Adipocyte (in vitro differentiated cells): ENCODE results near the gene LMF1.

Source experiments
- DNase-seq: peaks from one replicate; pipeline ENCODE4 v3.0.0-alpha.2; 2015; ENCODE audit warnings: low read depth
- H3K27me3 ChIP-seq: replicated peaks from 2 replicates; pipeline ENCODE4 v1.7.0; 2013; ENCODE audit warnings: mild to moderate bottlenecking, low read length, moderate library complexity; ENCODE audit not compliant: control insufficient read depth, insufficient read depth
- H3K36me3 ChIP-seq: 2 replicates; pipeline ENCODE4 v1.7.0; 2013; ENCODE audit warnings: low read length, mild to moderate bottlenecking, moderate library complexity; ENCODE audit not compliant: control insufficient read depth, insufficient read depth, severe bottlenecking
- H3K4me1 ChIP-seq: 2 replicates; pipeline ENCODE4 v1.7.0; 2013; ENCODE audit warnings: mild to moderate bottlenecking, low read length, moderate library complexity; ENCODE audit not compliant: control insufficient read depth, insufficient read depth
- H3K4me3 ChIP-seq: 2 replicates; pipeline ENCODE4 v1.7.0; 2013; ENCODE audit warnings: mild to moderate bottlenecking, low read length, moderate library complexity
- H3K9ac ChIP-seq: 2 replicates; pipeline ENCODE4 v1.7.0; 2013; ENCODE audit warnings: mild to moderate bottlenecking, low read length, moderate library complexity
- H3K9me3 ChIP-seq: 2 replicates; pipeline ENCODE4 v1.7.0; 2013; ENCODE audit warnings: mild to moderate bottlenecking, low read length, moderate library complexity; ENCODE audit not compliant: control insufficient read depth

The LMF1 gene

GRCh38 chr16:908526-909155 is 62.1 kb downstream of the LMF1 start:
- Histone ChIP-seq H3K27me3 (no peaks in the 10 kb centered on the region), H3K9ac (no peak overlapping the region), H3K9me3 (no peaks in the 10 kb centered on the region), H3K4me3 (no peak overlapping the region), H3K4me1 (no peaks in the 10 kb centered on the region), H3K36me3 (peaks cover 34% of the 10 kb centered on the region)
- no peak for DNase-seq

GRCh38 chr16:907842-908241 is 62.9 kb downstream of the LMF1 start:
- peaks cover 34% of the 10 kb centered on the region for H3K36me3 ChIP-seq
- H3K4me3 ChIP-seq: no peak overlapping the region
- H3K9me3 ChIP-seq: no peaks in the 10 kb centered on the region
- no peak overlapping the region for H3K9ac ChIP-seq
- no peak for DNase-seq
- H3K27me3 ChIP-seq: no peaks in the 10 kb centered on the region
- H3K4me1 ChIP-seq: no peaks in the 10 kb centered on the region

GRCh38 chr16:907361-907760 is 63.4 kb downstream of the LMF1 start:
- no peak for DNase-seq
- Histone ChIP-seq H3K9ac (no peak overlapping the region), H3K36me3 (peaks cover 34% of the 10 kb centered on the region), H3K4me3 (no peak overlapping the region), H3K9me3 (no peaks in the 10 kb centered on the region), H3K4me1 (no peaks in the 10 kb centered on the region), H3K27me3 (no peaks in the 10 kb centered on the region)

DNA sequence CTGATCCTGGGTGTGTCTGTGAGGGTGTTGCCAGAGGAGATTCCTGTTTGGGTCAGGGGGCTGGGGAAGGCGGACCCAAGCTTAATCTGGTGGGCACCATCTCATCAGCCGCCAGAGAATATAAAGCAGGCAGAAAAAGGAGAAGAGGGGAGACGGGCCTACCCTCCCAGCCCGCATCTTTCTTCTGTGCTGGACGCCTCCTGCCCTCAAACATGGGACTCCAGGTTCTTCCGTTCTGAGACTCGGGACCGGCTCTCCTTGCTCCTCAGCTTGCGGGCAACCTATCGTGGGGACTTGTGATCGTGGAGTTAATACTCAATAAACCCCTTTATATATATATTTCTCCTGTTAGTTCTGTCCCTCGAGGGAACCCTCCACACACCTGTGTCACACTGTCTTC is 64.5 kb downstream of the LMF1 start:
- Histone ChIP-seq H3K4me3 (no peak overlapping the region), H3K9me3 (no peaks in the 10 kb centered on the region), H3K36me3 (peaks cover 34% of the 10 kb centered on the region), H3K9ac (no peak overlapping the region), H3K27me3 (no peaks in the 10 kb centered on the region), H3K4me1 (no peaks in the 10 kb centered on the region)
- no peak for DNase-seq

- no peak for DNase-seq
Measured at GRCh38 chr16:901715-902601, 68.8 kb downstream of the LMF1 start.

DNA sequence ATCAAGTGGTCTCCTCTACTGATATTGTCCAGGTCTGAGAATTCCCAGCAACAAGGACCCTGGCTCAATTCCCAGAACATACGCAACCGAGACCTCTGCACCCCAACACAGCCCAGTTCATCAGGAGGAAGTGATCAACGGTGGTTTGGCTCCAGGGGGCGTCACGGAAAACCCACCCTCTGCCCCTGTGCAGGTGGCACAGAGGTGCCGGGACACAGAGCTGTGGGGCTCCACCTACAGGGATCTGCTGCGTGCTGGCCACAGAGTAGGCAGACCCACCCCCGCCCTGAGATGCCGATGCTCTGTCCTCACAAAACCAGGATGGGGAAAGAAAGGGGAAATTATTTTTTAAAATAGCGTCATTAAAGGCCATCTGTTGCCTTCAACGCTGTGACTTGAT is 69.6 kb downstream of the LMF1 start:
- Histone ChIP-seq H3K36me3 (peaks cover 10% of the 10 kb centered on the region), H3K9me3 (no peaks in the 10 kb centered on the region), H3K4me3 (no peak overlapping the region), H3K4me1 (no peaks in the 10 kb centered on the region), H3K9ac (no peak overlapping the region), H3K27me3 (no peaks in the 10 kb centered on the region)
- no peak for DNase-seq

More at GRCh38 chr16:901715-902601, 68.8 kb downstream of the LMF1 start:
- H3K4me3 ChIP-seq: no peak overlapping the region
- H3K9ac ChIP-seq: no peak overlapping the region
- H3K27me3 ChIP-seq: no peaks in the 10 kb centered on the region
- peaks cover 16% of the 10 kb centered on the region for H3K36me3 ChIP-seq
- no peaks in the 10 kb centered on the region for H3K9me3 ChIP-seq
- H3K4me1 ChIP-seq: no peaks in the 10 kb centered on the region

GRCh38 chr16:900211-900610 is 70.6 kb downstream of the LMF1 start:
- Histone ChIP-seq H3K36me3 (peaks cover 2% of the 10 kb centered on the region), H3K4me3 (no peak overlapping the region)
- no peak for DNase-seq

DNA sequence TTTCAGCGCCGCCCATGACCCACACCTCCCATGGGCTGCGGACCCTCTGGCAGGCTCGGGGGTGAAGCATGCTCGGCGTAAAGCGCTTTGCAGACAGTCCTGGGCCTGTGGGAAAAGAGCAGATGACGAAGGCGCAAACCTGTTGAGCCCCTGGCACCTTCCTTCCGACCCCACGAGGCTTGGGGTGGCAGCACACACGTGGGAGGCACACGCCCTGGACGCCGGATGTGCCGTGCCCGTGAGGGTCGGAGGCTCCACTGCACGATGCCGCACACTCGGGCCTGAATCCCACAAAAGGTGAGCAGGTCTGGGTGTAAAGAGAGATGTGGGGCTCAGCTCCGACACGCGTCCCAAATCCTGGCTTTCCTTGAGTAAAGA is 71.1 kb downstream of the LMF1 start:
- Histone ChIP-seq H3K36me3 (no peaks in the 10 kb centered on the region), H3K9me3 (no peaks in the 10 kb centered on the region), H3K4me3 (no peak overlapping the region), H3K4me1 (no peaks in the 10 kb centered on the region), H3K9ac (no peak overlapping the region), H3K27me3 (no peaks in the 10 kb centered on the region)
- DNase-seq: no peak

More at GRCh38 chr16:900211-900610, 70.6 kb downstream of the LMF1 start:
- Histone ChIP-seq H3K4me1 (no peaks in the 10 kb centered on the region), H3K9ac (no peak overlapping the region), H3K27me3 (no peaks in the 10 kb centered on the region), H3K9me3 (no peaks in the 10 kb centered on the region)

DNA sequence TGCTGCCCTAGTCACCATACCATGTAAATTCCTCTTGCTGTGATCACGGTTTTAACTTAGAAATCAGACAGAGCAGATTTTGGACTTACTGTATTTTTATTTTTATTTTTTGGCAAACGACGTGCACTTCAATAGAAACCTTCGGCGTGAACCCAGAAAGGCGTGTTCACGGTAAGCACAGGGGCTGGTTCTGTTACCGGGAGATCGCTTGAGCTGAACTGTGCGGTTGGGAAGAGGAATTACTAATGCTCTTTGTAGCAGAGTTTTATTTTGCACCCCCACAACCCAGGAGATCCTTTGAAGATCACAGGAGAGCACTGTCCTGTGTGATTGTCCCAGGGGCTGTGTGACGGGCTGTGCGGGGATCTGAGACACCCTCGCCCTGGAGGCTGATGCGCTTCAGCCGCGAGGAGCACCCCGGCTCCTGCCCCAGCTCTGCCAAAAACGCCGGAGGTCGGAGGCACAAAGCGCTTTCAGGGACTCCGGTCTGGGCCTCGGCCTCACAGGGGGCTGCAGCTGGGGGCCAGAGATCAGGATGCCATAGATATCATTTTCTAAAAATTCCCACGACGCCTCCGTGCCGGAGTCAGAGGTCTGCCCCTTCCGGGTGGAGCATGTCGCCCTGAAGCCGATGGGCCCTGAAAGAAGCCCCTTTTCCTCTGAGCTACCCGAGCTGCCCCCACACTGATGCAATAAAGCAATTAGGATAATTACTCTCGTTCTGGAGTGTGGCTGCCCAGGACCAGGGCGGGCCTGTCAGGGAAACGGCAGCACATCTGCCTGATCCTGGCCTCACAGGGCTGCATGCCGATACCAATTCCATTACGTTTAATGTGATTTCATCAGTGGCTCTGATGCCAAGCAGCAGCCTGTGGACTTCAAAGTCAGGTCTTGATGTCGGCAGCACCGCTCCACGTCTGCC is 71.8 kb downstream of the LMF1 start:
- Histone ChIP-seq H3K9ac (no peak overlapping the region), H3K9me3 (no peaks in the 10 kb centered on the region), H3K4me3 (no peak overlapping the region), H3K27me3 (no peaks in the 10 kb centered on the region), H3K36me3 (no peaks in the 10 kb centered on the region), H3K4me1 (no peaks in the 10 kb centered on the region)
- DNase-seq: no peak

GRCh38 chr16:898216-898615 is 72.6 kb downstream of the LMF1 start:
- H3K27me3 ChIP-seq: no peaks in the 10 kb centered on the region
- no peak overlapping the region for H3K9ac ChIP-seq
- H3K9me3 ChIP-seq: no peaks in the 10 kb centered on the region
- H3K4me1 ChIP-seq: no peaks in the 10 kb centered on the region
- H3K36me3 ChIP-seq: no peaks in the 10 kb centered on the region
- no peak for DNase-seq
- no peak overlapping the region for H3K4me3 ChIP-seq

- Histone ChIP-seq H3K36me3 (no peaks in the 10 kb centered on the region), H3K4me1 (no peaks in the 10 kb centered on the region), H3K4me3 (no peak overlapping the region), H3K9me3 (no peaks in the 10 kb centered on the region), H3K9ac (no peak overlapping the region), H3K27me3 (no peaks in the 10 kb centered on the region)
- DNase-seq: no peak
Measured at GRCh38 chr16:897701-898100, 73.1 kb downstream of the LMF1 start.
